CD14-positive monocyte (primary cell): ENCODE data around the gene PKHD1. TPM values are rescaled to one million over a fixed set of nuclear protein-coding genes. Genes with fewer than 3 reads are reported as not detected.
A peak's percentile ranks its signal among the peaks of the same experiment; 100 is the strongest.

ENCODE experiments used
- DNase-seq, 3 donors: peaks; one replicate each; pipeline ENCODE4 v3.0.0-alpha.2; 2011 to 2022
- H2AFZ ChIP-seq: 2 replicates; pipeline ENCODE4 v1.6.0; 2012; ENCODE audit warnings: mild to moderate bottlenecking, low read depth, low read length, inconsistent platforms; ENCODE audit not compliant: insufficient read depth, poor library complexity, severe bottlenecking
- H3K27ac ChIP-seq, 2 donors: 1 replicate in 1 of 2; 2 replicates in 1 of 2; pipeline ENCODE4 v1.5.1; 2012 to 2013; ENCODE audit warnings: low read length in 2 of 2, control low read depth in 1 of 2, inconsistent platforms in 1 of 2, low read depth in 1 of 2, mild to moderate bottlenecking in 1 of 2
- H3K27me3 ChIP-seq, 2 donors: one replicate each; pipeline versions ENCODE4 v1.6.0 to v1.6.1; 2011 to 2013; ENCODE audit warnings: low read length in 2 of 2; ENCODE audit not compliant: control insufficient read depth in 2 of 2, insufficient read depth in 2 of 2
- H3K36me3 ChIP-seq, 2 donors: replicated peaks in 1 of 2; 1 replicate in 1 of 2; 2 replicates in 1 of 2; pipeline versions ENCODE4 v1.5.1 to v1.6.1; 2012 to 2013; ENCODE audit warnings: low read length in 2 of 2, control low read depth in 1 of 2, inconsistent platforms in 1 of 2, mild to moderate bottlenecking in 1 of 2; ENCODE audit not compliant: insufficient read depth in 2 of 2, control insufficient read depth in 1 of 2
- H3K4me1 ChIP-seq, 2 donors: 1 replicate in 1 of 2; 2 replicates in 1 of 2; pipeline versions ENCODE4 v1.5.1 to v1.6.1; 2012 to 2013; ENCODE audit warnings: low read length in 2 of 2, control low read depth in 1 of 2, inconsistent platforms in 1 of 2, mild to moderate bottlenecking in 1 of 2, moderate library complexity in 1 of 2; ENCODE audit not compliant: insufficient read depth in 2 of 2, control insufficient read depth in 1 of 2
- H3K4me2 ChIP-seq: replicated peaks from 2 replicates; pipeline ENCODE3; 2012; ENCODE audit warnings: low read length, moderate library complexity, mild to moderate bottlenecking; ENCODE audit not compliant: poor library complexity, severe bottlenecking; ENCODE audit errors: extremely low read depth
- H3K4me3 ChIP-seq, 3 experiments: fragments of 200-600 bp in 1 of 3; sonication (generic) in 1 of 3; replicated peaks in 1 of 3; 1 replicate in 2 of 3; 2 replicates in 1 of 3; pipeline ENCODE4 v1.5.1; 2011 to 2013; ENCODE audit warnings: low read length in 3 of 3, mild to moderate bottlenecking in 3 of 3, control low read depth in 2 of 3, low read depth in 2 of 3, inconsistent platforms in 1 of 3, moderate library complexity in 1 of 3
- H3K79me2 ChIP-seq: 2 replicates; pipeline ENCODE4 v1.6.0; 2012; ENCODE audit warnings: mild to moderate bottlenecking, control low read depth, inconsistent platforms, low read length, moderate library complexity; ENCODE audit not compliant: insufficient read depth
- H3K9ac ChIP-seq: 2 replicates; pipeline ENCODE4 v1.6.0; 2017; ENCODE audit warnings: low read length, mild to moderate bottlenecking; ENCODE audit not compliant: insufficient read depth, poor library complexity, severe bottlenecking
- H3K9me3 ChIP-seq, 2 donors: replicated peaks in 1 of 2; 1 replicate in 1 of 2; 2 replicates in 1 of 2; pipeline versions ENCODE4 v1.5.1 to v1.6.1; 2012 to 2013; ENCODE audit warnings: low read length in 2 of 2, control low read depth in 1 of 2; ENCODE audit not compliant: control insufficient read depth in 1 of 2, insufficient read depth in 1 of 2
- H4K20me1 ChIP-seq: 2 replicates; pipeline ENCODE4 v1.6.0; 2012; ENCODE audit warnings: mild to moderate bottlenecking, low read length, control low read depth, moderate library complexity; ENCODE audit not compliant: insufficient read depth
- H3K27ac Mint-ChIP-seq, 7 donors: one replicate each; pipeline ENCODE4 v1.8.0; 2020; ENCODE audit warnings: mild to moderate bottlenecking in 7 of 7, mixed read lengths in 7 of 7, moderate library complexity in 6 of 7, inconsistent platforms in 2 of 7
- H3K27me3 Mint-ChIP-seq, 3 donors: one replicate each; pipeline ENCODE4 v1.8.0; 2021 to 2022; ENCODE audit warnings: low read depth in 3 of 3, mild to moderate bottlenecking in 3 of 3, mixed read lengths in 3 of 3, moderate library complexity in 3 of 3, inconsistent platforms in 1 of 3
- H3K36me3 Mint-ChIP-seq, 2 donors: one replicate each; pipeline ENCODE4 v1.8.0; 2020; ENCODE audit warnings: mixed read lengths in 2 of 2, inconsistent platforms in 1 of 2, mild to moderate bottlenecking in 1 of 2
- H3K4me1 Mint-ChIP-seq: one replicate; pipeline ENCODE4 v1.8.0; 2020; ENCODE audit warnings: mild to moderate bottlenecking, mixed read lengths
- H3K4me3 Mint-ChIP-seq, 2 donors: one replicate each; pipeline ENCODE4 v1.8.0; 2020; ENCODE audit warnings: mild to moderate bottlenecking in 2 of 2, mixed read lengths in 2 of 2, moderate library complexity in 1 of 2
- H3K9me3 Mint-ChIP-seq, 7 donors: one replicate each; pipeline ENCODE4 v1.8.0; 2020 to 2022; ENCODE audit warnings: mixed read lengths in 7 of 7, mild to moderate bottlenecking in 6 of 7, moderate library complexity in 6 of 7, inconsistent platforms in 2 of 7
- WGBS: methylation state at CpG from one replicate; pipeline ENCODE4 v1.1.5; 2013; ENCODE audit warnings: missing lambda C conversion rate; ENCODE audit not compliant: insufficient coverage; 5-methylcytosine and 5-hydroxymethylcytosine counted together
- intact Hi-C, 2 donors: fragments of 100-400 bp; cut with micrococcal nuclease; formaldehyde crosslinking; loops; one replicate each; pipeline versions ENCODE4 v1.15.0 to v1.15.1; 2023
- polyA plus RNA-seq, 3 donors: library from polyadenylated mRNA; depleted of rRNA in 1 of 3; unstranded in 2 of 3; stranded (reverse) in 1 of 3; fragments of 300-500 nt in 2 of 3; fragments of >200 nt in 1 of 3; fragmentation: Illumina TruSeq in 2 of 3; gene quantifications; 1 replicate in 2 of 3; 2 replicates in 1 of 3; pipeline ENCODE4 v1.2.3, GENCODE V29; 2012 to 2021
- TF ChIP-seq, protein P1 (sequence below): fragments of 200-600 bp; IDR thresholded peaks from one replicate; pipeline ENCODE4 v1.8.0; 2022; ENCODE audit warnings: antibody characterized with exemption, mild to moderate bottlenecking

The PKHD1 gene
- polyA plus RNA-seq, 3 donors = not detected

DNA sequence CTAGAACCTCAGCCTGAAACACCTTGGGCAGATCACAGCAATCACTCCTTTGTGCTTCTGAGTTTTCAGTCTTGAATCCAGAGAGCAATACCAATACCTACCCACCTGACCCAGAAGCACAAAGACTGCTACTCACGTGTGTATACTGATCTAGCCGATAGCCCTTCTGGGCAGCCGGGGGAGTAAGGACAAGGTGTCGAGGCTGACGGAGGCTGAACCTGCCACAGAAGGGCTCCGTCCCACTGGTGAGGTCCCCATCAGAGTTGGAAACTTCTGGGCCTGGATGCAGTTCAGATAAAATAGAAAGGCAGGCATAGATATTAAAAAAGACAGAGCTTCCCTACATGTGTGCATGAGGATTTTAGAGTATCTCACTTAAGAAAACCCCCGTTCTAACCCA, 32.0 kb downstream of the PKHD1 start:
- Histone ChIP-seq H3K4me2 (no peak overlapping the region), H3K9me3 (no peaks in the 10 kb centered on the region), H4K20me1 (no peaks in the 10 kb centered on the region), H3K79me2 (no peaks in the 10 kb centered on the region), H3K27me3 (no peaks in the 10 kb centered on the region), H3K4me3 (no peak overlapping the region), H3K4me1 (no peaks in the 10 kb centered on the region), H3K36me3 (no peaks in the 10 kb centered on the region), H3K27ac (no peak overlapping the region), H3K9ac (no peak overlapping the region), H2AFZ (no peak overlapping the region)
- 100% methylated on average over 6 of the region's 7 CpGs for WGBS
- no peaks in the 10 kb centered on the region for H3K9me3 Mint-ChIP-seq
- H3K4me1 Mint-ChIP-seq = no peaks in the 10 kb centered on the region
- TF ChIP-seq, protein P1, sequence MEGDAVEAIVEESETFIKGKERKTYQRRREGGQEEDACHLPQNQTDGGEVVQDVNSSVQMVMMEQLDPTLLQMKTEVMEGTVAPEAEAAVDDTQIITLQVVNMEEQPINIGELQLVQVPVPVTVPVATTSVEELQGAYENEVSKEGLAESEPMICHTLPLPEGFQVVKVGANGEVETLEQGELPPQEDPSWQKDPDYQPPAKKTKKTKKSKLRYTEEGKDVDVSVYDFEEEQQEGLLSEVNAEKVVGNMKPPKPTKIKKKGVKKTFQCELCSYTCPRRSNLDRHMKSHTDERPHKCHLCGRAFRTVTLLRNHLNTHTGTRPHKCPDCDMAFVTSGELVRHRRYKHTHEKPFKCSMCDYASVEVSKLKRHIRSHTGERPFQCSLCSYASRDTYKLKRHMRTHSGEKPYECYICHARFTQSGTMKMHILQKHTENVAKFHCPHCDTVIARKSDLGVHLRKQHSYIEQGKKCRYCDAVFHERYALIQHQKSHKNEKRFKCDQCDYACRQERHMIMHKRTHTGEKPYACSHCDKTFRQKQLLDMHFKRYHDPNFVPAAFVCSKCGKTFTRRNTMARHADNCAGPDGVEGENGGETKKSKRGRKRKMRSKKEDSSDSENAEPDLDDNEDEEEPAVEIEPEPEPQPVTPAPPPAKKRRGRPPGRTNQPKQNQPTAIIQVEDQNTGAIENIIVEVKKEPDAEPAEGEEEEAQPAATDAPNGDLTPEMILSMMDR = no peak
- no peaks in the 10 kb centered on the region for H3K36me3 Mint-ChIP-seq
- H3K27me3 Mint-ChIP-seq = peaks cover 0 to 10% (median 1%) of the 10 kb centered on the region in 3 donors
- DNase-seq = no peak
- peak overlapping the region in 1 of 2 donors; percentile 19 for H3K4me3 Mint-ChIP-seq
- no peak overlapping the region for H3K27ac Mint-ChIP-seq
- intact Hi-C loops = no loop called here

DNA sequence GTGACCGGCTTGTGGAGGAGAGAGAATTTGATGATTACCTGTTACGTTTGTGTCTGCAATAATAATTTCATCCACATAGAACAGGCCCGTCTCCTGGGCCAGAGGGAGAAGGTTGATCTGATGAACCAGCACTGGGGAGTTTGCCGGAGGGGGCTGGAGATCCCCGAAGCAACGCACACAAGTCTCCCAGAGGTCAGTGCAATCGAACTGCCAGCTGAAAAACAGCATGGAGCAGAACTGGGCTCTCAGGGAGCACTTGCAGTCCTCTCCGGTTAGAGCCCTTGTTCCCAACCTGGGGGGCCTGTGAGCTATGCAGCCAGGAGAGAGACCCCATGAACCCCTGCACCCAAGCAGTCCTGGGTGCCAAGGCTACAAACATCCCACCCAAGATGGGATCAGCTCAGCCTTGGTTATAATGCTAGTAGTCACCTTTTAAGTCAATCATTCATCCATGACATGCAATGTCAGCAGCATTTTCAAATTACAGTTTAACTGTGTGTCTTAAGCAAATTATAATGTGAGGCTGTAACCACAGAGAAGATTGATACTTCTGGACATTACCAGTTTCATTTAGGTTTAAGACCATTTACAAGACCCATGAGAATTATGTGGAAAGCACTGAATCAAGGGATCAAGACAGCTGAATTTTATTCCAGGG, 34.2 kb downstream of the PKHD1 start:
- Mint-ChIP-seq H3K27ac (no peak overlapping the region), H3K9me3 (no peaks in the 10 kb centered on the region), H3K4me3 (no peak overlapping the region), H3K4me1 (no peaks in the 10 kb centered on the region), H3K27me3 (peaks cover 0 to 8% (median 1%) of the 10 kb centered on the region in 3 donors), H3K36me3 (no peaks in the 10 kb centered on the region)
- no peak overlapping the region for H3K27ac ChIP-seq
- DNase-seq = no peak
- WGBS = 95% methylated on average over 5 of the region's 8 CpGs
- intact Hi-C loops = no loop called here
- H3K79me2 ChIP-seq = no peaks in the 10 kb centered on the region
- no peak overlapping the region for H3K4me2 ChIP-seq
- H2AFZ ChIP-seq = no peak overlapping the region
- H3K9ac ChIP-seq = no peak overlapping the region
- H4K20me1 ChIP-seq = no peaks in the 10 kb centered on the region
- no peak overlapping the region for H3K4me3 ChIP-seq
- TF ChIP-seq, protein P1 = no peak
- H3K9me3 ChIP-seq = no peaks in the 10 kb centered on the region
- H3K36me3 ChIP-seq = no peaks in the 10 kb centered on the region
- no peaks in the 10 kb centered on the region for H3K4me1 ChIP-seq
- no peaks in the 10 kb centered on the region for H3K27me3 ChIP-seq
